GM12875 (cell line): ENCODE data around the gene LINGO1.

ENCODE experiments used
- H3K4me3 ChIP-seq: one replicate; pipeline ENCODE4 v1.5.1; 2011; ENCODE audit warnings: low read depth, low read length, control low read depth
- CTCF ChIP-seq: IDR thresholded peaks from 2 replicates; pipeline ENCODE4 v1.5.1; 2011; ENCODE audit warnings: low read depth, mild to moderate bottlenecking, control low read depth, inconsistent platforms, low read length, moderate library complexity, borderline replicate concordance; ENCODE audit not compliant: insufficient read depth

The LINGO1 gene

GRCh38 chr15:77611767-77612166 lies 20.9 kb downstream of the LINGO1 start:
- H3K4me3 ChIP-seq: no peak overlapping the region
- no peak for TF ChIP-seq CTCF

DNA sequence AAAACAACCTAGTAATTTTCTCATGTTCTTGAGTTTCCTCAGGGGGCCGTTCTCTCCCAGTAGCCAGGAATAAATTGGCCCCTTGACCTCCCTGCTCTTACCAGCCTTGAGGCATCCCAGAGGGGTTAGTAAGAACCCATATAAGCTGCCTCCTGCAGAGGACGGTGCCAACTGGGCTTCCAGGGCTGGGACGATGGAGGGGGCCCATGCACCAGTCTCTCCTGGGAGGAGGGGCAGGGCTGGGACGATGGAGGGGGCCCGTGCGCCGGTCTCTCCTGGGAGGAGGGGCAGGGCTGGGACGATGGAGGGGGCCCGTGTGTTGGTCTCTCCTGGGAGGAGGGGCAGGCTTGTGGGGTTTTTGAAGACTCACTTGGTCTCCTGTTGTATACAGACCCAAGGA lies 22.0 kb downstream of the LINGO1 start:
- TF ChIP-seq CTCF: no peak
- no peak overlapping the region for H3K4me3 ChIP-seq

GRCh38 chr15:77609558-77609957 lies 23.2 kb downstream of the LINGO1 start:
- no peak for TF ChIP-seq CTCF
- no peak overlapping the region for H3K4me3 ChIP-seq

DNA sequence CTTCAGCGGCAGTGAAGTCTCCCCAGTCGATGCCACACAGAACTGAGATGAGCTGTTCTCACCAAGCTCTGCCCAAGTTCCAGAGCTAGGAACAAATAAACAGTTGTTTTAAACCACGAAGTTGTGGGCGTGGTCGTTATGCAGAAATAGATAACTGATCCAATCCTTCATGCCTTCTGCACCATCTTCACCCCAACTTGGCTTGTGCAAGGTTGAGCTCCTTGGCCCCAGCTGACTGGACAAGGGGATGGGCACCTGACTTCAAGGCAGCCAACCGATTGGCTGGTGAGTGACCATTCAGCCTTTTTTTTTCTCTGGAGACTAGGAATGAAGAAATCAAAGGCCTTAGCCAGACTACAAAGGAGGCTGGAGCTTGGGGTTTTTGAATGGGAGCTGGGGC lies 23.9 kb downstream of the LINGO1 start:
- TF ChIP-seq CTCF: no peak
- H3K4me3 ChIP-seq: no peak overlapping the region

DNA sequence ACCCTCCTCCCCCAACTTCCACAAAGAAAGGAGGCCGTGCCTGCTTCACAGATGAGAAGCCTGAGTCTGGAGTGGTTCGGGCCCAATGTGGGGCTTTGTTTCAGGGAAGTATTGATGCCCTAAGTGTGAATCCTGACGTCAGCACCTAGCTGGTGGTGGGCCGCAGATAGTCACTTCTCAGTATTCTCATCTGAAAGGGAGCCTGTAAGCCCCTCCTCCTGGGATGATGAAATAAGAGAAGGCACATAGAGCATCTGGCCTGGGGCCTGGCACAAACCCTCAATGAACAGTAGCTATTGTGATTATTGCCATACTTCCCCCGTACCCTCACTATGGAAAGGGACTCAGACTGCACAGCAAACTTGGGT lies 24.8 kb downstream of the LINGO1 start:
- no peak for TF ChIP-seq CTCF
- no peak overlapping the region for H3K4me3 ChIP-seq

- no peak for TF ChIP-seq CTCF
- no peak overlapping the region for H3K4me3 ChIP-seq
Measured at GRCh38 chr15:77607111-77607893, 25.4 kb downstream of the LINGO1 start.
